HEK293 (cell line): ENCODE measurements around the gene UBE2F.

Source experiments
- CTCF ChIA-PET: fragments of 350-600 bp; formaldehyde crosslinking; extraction: SDS; loops from one replicate; lab custom pipeline; 2021; ENCODE audit warnings: antibody characterized with exemption; lab: Yijun Ruan, JAX
- POLR2A ChIA-PET: fragments of 300-600 bp; formaldehyde crosslinking; extraction: SDS; loops from one replicate; lab custom pipeline; 2020; ENCODE audit warnings: antibody characterized with exemption, inconsistent platforms; lab: Yijun Ruan, JAX
- H3K27ac ChIP-seq: fragments of 200-500 bp; sonication (Bioruptor generic); 2 replicates; pipeline ENCODE4 v1.5.1; 2014; ENCODE audit warnings: low read depth, low read length, control low read depth, inconsistent platforms; ENCODE audit errors: extremely low read depth
- H3K36me3 ChIP-seq, 2 experiments: fragments of 200-500 bp in 1 of 2; sonication (Bioruptor generic) in 1 of 2; 1 replicate in 1 of 2; 2 replicates in 1 of 2; pipeline ENCODE4 v1.5.1; 2014 to 2017; ENCODE audit warnings: inconsistent platforms in 2 of 2, low read length in 2 of 2; ENCODE audit not compliant: control insufficient read depth in 2 of 2, insufficient read depth in 1 of 2
- H3K4me1 ChIP-seq: fragments of 200-500 bp; sonication (Bioruptor generic); 2 replicates; pipeline ENCODE4 v1.5.1; 2014; ENCODE audit warnings: mild to moderate bottlenecking, low read length, inconsistent platforms; ENCODE audit not compliant: control insufficient read depth, insufficient read depth
- H3K4me3 ChIP-seq: 2 replicates; pipeline ENCODE4 v1.5.1; 2011; ENCODE audit warnings: low read depth, mild to moderate bottlenecking, control low read depth, low read length, moderate library complexity
- H3K9me3 ChIP-seq: fragments of 200-500 bp; sonication (Bioruptor generic); 2 replicates; pipeline ENCODE4 v1.5.1; 2014; ENCODE audit warnings: low read depth, low read length, inconsistent platforms; ENCODE audit not compliant: control insufficient read depth, insufficient read depth
- BCL11A ChIP-seq: fragments of 450-650 bp; formaldehyde crosslinking; IDR thresholded peaks from 2 replicates; pipeline ENCODE4 v1.5.1; 2016; ENCODE audit warnings: low read depth, missing biosample characterization, missing genetic modification characterization
- GLI2 ChIP-seq: fragments of 450-650 bp; formaldehyde crosslinking; IDR thresholded peaks from 2 replicates; pipeline ENCODE4; 2017; ENCODE audit warnings: missing biosample characterization, missing genetic modification characterization, low read depth, borderline replicate concordance
- INSM2 ChIP-seq: fragments of 450-650 bp; formaldehyde crosslinking; IDR thresholded peaks from 2 replicates; pipeline ENCODE4 v1.5.1; 2016; ENCODE audit warnings: missing biosample characterization, missing genetic modification characterization
- MYNN ChIP-seq: fragments of 450-650 bp; formaldehyde crosslinking; IDR thresholded peaks from 2 replicates; pipeline ENCODE4 v1.5.1; 2016; ENCODE audit warnings: missing biosample characterization, missing genetic modification characterization, borderline replicate concordance
- PATZ1 ChIP-seq: fragments of 450-650 bp; formaldehyde crosslinking; IDR thresholded peaks from 2 replicates; pipeline ENCODE4 v1.5.1; 2016; ENCODE audit warnings: missing biosample characterization, missing genetic modification characterization
- REST ChIP-seq: fragments of 450-650 bp; formaldehyde crosslinking; IDR thresholded peaks from 2 replicates; pipeline ENCODE4 v1.5.1; 2016; ENCODE audit warnings: missing biosample characterization, missing genetic modification characterization
- ZBTB20 ChIP-seq: fragments of 450-650 bp; formaldehyde crosslinking; IDR thresholded peaks from 2 replicates; pipeline ENCODE4 v1.5.1; 2016; ENCODE audit warnings: missing biosample characterization, missing genetic modification characterization
- ZBTB48 ChIP-seq: fragments of 450-650 bp; formaldehyde crosslinking; IDR thresholded peaks from 2 replicates; pipeline ENCODE4 v1.5.1; 2016; ENCODE audit warnings: missing biosample characterization, missing genetic modification characterization
- ZNF175 ChIP-seq: fragments of 450-650 bp; formaldehyde crosslinking; IDR thresholded peaks from 2 replicates; pipeline ENCODE4 v1.5.1; 2016; ENCODE audit warnings: missing biosample characterization, missing genetic modification characterization
- ZNF19 ChIP-seq: fragments of 450-650 bp; formaldehyde crosslinking; IDR thresholded peaks from 2 replicates; pipeline ENCODE4; 2016; ENCODE audit warnings: missing biosample characterization, missing genetic modification characterization, low read depth
- ZNF23 ChIP-seq: fragments of 450-650 bp; formaldehyde crosslinking; IDR thresholded peaks from 2 replicates; pipeline ENCODE4 v1.5.1; 2016; ENCODE audit warnings: missing biosample characterization, missing genetic modification characterization, borderline replicate concordance
- ZNF248 ChIP-seq: fragments of 450-650 bp; formaldehyde crosslinking; IDR thresholded peaks from 2 replicates; pipeline ENCODE4 v1.5.1; 2017; ENCODE audit warnings: missing biosample characterization, missing genetic modification characterization
- ZNF366 ChIP-seq: fragments of 450-650 bp; formaldehyde crosslinking; conservative IDR thresholded peaks from 2 replicates; pipeline ENCODE4 v1.5.1; 2016; ENCODE audit warnings: missing biosample characterization, missing genetic modification characterization
- ZNF501 ChIP-seq: fragments of 450-650 bp; formaldehyde crosslinking; IDR thresholded peaks from 2 replicates; pipeline ENCODE4 v1.5.1; 2016; ENCODE audit warnings: missing biosample characterization, missing genetic modification characterization
- ZNF548 ChIP-seq: fragments of 450-650 bp; formaldehyde crosslinking; IDR thresholded peaks from 2 replicates; pipeline ENCODE4 v1.5.1; 2016; ENCODE audit warnings: missing biosample characterization, missing genetic modification characterization
- ZNF791 ChIP-seq: fragments of 450-650 bp; formaldehyde crosslinking; IDR thresholded peaks from 2 replicates; pipeline ENCODE4 v1.5.1; 2016; ENCODE audit warnings: missing biosample characterization, missing genetic modification characterization
- ZNF843 ChIP-seq: fragments of 450-650 bp; formaldehyde crosslinking; IDR thresholded peaks from 2 replicates; pipeline ENCODE4 v1.5.1; 2016; ENCODE audit warnings: missing biosample characterization, missing genetic modification characterization
- ZSCAN23 ChIP-seq: fragments of 450-650 bp; formaldehyde crosslinking; IDR thresholded peaks from 2 replicates; pipeline ENCODE4 v1.5.1; 2016; ENCODE audit warnings: missing biosample characterization, missing genetic modification characterization
- TF ChIP-seq, protein P1 (sequence below): fragments of 450-650 bp; formaldehyde crosslinking; IDR thresholded peaks from 2 replicates; pipeline ENCODE4 v1.5.1; 2016; ENCODE audit warnings: missing biosample characterization, missing genetic modification characterization, borderline replicate concordance
- TF ChIP-seq, protein P2 (sequence below): fragments of 450-650 bp; formaldehyde crosslinking; IDR thresholded peaks from 2 replicates; pipeline ENCODE4 v1.5.1; 2016; ENCODE audit warnings: missing biosample characterization, missing genetic modification characterization, low read depth

Gene UBE2F

GRCh38 chr2:238059505-238059904 lies 92.7 kb downstream of the UBE2F start:
- H3K4me3 ChIP-seq, result no peak overlapping the region
- no peak for TF ChIP-seq BCL11A (tag by site-specific recombination)
- no peak for TF ChIP-seq ZSCAN23
- H3K27ac ChIP-seq, result no peak overlapping the region
- H3K36me3 ChIP-seq, result peaks cover 0 to 9% of the 10 kb centered on the region in 2 experiments; a peak in 1 of 3 replicates
- no peaks in the 10 kb centered on the region for H3K9me3 ChIP-seq
- CTCF ChIA-PET, result no interaction called here
- POLR2A ChIA-PET, result no interaction called here
- no peaks in the 10 kb centered on the region for H3K4me1 ChIP-seq

GRCh38 chr2:238060096-238060541 lies 93.3 kb downstream of the UBE2F start:
- Histone ChIP-seq H3K27ac (peak overlapping the region; percentile 87), H3K4me3 (peak overlapping the region; percentile 95), H3K4me1 (no peaks in the 10 kb centered on the region), H3K36me3 (peaks cover 3 to 15% of the 10 kb centered on the region in 2 experiments; a peak in 2 of 3 replicates), H3K9me3 (no peaks in the 10 kb centered on the region)
- ChIA-PET POLR2A (interaction anchor here (0.8 to 1.9 kb wide), 6 partner anchors 9 to 202 kb away, joined by 3 to 12 read pairs (median 4); no protein-coding TSS in a partner anchor), CTCF (interaction anchor here (0.7 to 1.1 kb wide), 2 partner anchors 79 to 196 kb away, joined by 3 read pairs; no protein-coding TSS in a partner anchor)
- peak; percentile 57; the same call in 1 of the 2 replicates for TF ChIP-seq REST
- TF ChIP-seq, protein P1, sequence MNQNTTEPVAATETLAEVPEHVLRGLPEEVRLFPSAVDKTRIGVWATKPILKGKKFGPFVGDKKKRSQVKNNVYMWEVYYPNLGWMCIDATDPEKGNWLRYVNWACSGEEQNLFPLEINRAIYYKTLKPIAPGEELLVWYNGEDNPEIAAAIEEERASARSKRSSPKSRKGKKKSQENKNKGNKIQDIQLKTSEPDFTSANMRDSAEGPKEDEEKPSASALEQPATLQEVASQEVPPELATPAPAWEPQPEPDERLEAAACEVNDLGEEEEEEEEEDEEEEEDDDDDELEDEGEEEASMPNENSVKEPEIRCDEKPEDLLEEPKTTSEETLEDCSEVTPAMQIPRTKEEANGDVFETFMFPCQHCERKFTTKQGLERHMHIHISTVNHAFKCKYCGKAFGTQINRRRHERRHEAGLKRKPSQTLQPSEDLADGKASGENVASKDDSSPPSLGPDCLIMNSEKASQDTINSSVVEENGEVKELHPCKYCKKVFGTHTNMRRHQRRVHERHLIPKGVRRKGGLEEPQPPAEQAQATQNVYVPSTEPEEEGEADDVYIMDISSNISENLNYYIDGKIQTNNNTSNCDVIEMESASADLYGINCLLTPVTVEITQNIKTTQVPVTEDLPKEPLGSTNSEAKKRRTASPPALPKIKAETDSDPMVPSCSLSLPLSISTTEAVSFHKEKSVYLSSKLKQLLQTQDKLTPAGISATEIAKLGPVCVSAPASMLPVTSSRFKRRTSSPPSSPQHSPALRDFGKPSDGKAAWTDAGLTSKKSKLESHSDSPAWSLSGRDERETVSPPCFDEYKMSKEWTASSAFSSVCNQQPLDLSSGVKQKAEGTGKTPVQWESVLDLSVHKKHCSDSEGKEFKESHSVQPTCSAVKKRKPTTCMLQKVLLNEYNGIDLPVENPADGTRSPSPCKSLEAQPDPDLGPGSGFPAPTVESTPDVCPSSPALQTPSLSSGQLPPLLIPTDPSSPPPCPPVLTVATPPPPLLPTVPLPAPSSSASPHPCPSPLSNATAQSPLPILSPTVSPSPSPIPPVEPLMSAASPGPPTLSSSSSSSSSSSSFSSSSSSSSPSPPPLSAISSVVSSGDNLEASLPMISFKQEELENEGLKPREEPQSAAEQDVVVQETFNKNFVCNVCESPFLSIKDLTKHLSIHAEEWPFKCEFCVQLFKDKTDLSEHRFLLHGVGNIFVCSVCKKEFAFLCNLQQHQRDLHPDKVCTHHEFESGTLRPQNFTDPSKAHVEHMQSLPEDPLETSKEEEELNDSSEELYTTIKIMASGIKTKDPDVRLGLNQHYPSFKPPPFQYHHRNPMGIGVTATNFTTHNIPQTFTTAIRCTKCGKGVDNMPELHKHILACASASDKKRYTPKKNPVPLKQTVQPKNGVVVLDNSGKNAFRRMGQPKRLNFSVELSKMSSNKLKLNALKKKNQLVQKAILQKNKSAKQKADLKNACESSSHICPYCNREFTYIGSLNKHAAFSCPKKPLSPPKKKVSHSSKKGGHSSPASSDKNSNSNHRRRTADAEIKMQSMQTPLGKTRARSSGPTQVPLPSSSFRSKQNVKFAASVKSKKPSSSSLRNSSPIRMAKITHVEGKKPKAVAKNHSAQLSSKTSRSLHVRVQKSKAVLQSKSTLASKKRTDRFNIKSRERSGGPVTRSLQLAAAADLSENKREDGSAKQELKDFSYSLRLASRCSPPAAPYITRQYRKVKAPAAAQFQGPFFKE (tag by site-specific recombination), result no peak
- TF ChIP-seq MYNN, result peak; percentile 73; the same call in 1 of the 2 replicates
- TF ChIP-seq ZNF791 (tag by site-specific recombination), result no peak
- TF ChIP-seq ZNF175 (tag by site-specific recombination), result no peak
- peak; percentile 53; the same call in 1 of the 2 replicates for TF ChIP-seq ZNF366 (tag by site-specific recombination)
- no peak for TF ChIP-seq ZNF19
- peak; percentile 41; the same call in 1 of the 2 replicates for TF ChIP-seq ZBTB48 (tag by site-specific recombination)
- TF ChIP-seq INSM2 (tag by site-specific recombination), result no peak
- TF ChIP-seq GLI2 (tag by site-specific recombination), result no peak
- TF ChIP-seq ZNF501, result peak; percentile 67; the same call in 1 of the 2 replicates
- no peak for TF ChIP-seq ZNF548 (tag by site-specific recombination)
- no peak; the same call in 1 of the 2 replicates for TF ChIP-seq ZBTB20 (tag by site-specific recombination)
- TF ChIP-seq ZNF23, result no peak
- TF ChIP-seq PATZ1 (tag by site-specific recombination), result no peak
- TF ChIP-seq ZNF248, result no peak
- TF ChIP-seq, protein P2, sequence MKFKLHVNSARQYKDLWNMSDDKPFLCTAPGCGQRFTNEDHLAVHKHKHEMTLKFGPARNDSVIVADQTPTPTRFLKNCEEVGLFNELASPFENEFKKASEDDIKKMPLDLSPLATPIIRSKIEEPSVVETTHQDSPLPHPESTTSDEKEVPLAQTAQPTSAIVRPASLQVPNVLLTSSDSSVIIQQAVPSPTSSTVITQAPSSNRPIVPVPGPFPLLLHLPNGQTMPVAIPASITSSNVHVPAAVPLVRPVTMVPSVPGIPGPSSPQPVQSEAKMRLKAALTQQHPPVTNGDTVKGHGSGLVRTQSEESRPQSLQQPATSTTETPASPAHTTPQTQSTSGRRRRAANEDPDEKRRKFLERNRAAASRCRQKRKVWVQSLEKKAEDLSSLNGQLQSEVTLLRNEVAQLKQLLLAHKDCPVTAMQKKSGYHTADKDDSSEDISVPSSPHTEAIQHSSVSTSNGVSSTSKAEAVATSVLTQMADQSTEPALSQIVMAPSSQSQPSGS (tag by site-specific recombination), result no peak
- TF ChIP-seq ZNF843 (tag by site-specific recombination), result no peak
